Peyer's patch (tissue), 4 donors: ENCODE data around the gene ACTN4. TPM values are rescaled to one million over a fixed set of nuclear protein-coding genes. Genes with fewer than 3 reads are reported as not detected.
"Not testable (repeated sequence)": the region's sequence is repeated elsewhere in the genome, so short reads cannot be mapped to it uniquely, and the experiment has no call there.

Experiments used
- DNase-seq, 3 donors: peaks; one replicate each; pipeline ENCODE4 v3.0.0-alpha.2; 2017 to 2019
- H3K27ac ChIP-seq, 4 donors: fragments of 200-600 bp; sonication (generic); one replicate each; pipeline ENCODE4 v1.5.1; 2016 to 2019
- H3K27me3 ChIP-seq, 2 donors: fragments of 200-600 bp; sonication (generic); one replicate each; pipeline ENCODE4 v1.5.1; 2019
- H3K36me3 ChIP-seq, 3 donors: fragments of 200-600 bp; sonication (generic); one replicate each; pipeline ENCODE4 v1.5.1; 2016 to 2019
- H3K4me1 ChIP-seq, 4 donors: fragments of 200-600 bp; sonication (generic); one replicate each; pipeline ENCODE4 v1.5.1; 2016 to 2019
- H3K4me3 ChIP-seq, 4 donors: fragments of 200-600 bp; sonication (generic); 1 replicate in 3 of 4; 2 replicates in 1 of 4; pipeline ENCODE4 v1.5.1; 2016 to 2019; ENCODE audit warnings: mild to moderate bottlenecking in 1 of 4
- H3K9me3 ChIP-seq, 4 donors: fragments of 200-600 bp; sonication (generic); one replicate each; pipeline ENCODE4 v1.5.1; 2016 to 2019; ENCODE audit warnings: mild to moderate bottlenecking in 1 of 4
- POLR2A ChIP-seq, 2 donors: fragments of 450-650 bp; IDR thresholded peaks; one replicate each; pipeline ENCODE4 v1.5.1; 2017; ENCODE audit warnings: antibody characterized with exemption in 2 of 2, mild to moderate bottlenecking in 2 of 2, moderate library complexity in 2 of 2
- total RNA-seq, 4 donors: library from RNA; depleted of rRNA; stranded (reverse); fragments of >200 nt; gene quantifications; one replicate each; pipeline ENCODE4 v1.1.0, GENCODE V29; 2016
- TF ChIP-seq, protein P1 (sequence below), 6 experiments: fragments of 450-650 bp in 4 of 6; fragments of 200-600 bp in 2 of 6; sonication (generic) in 1 of 6; IDR thresholded peaks; one replicate each; pipeline ENCODE4 v1.5.1; 2017 to 2019; ENCODE audit warnings: antibody characterized with exemption in 6 of 6, mild to moderate bottlenecking in 3 of 6, moderate library complexity in 1 of 6

Gene ACTN4
- total RNA-seq: 1,000 to 10,000 TPM in 1 of 4 donors, 100 to 1,000 TPM in 3; 360 to 1,049 (median 814) TPM

DNA sequence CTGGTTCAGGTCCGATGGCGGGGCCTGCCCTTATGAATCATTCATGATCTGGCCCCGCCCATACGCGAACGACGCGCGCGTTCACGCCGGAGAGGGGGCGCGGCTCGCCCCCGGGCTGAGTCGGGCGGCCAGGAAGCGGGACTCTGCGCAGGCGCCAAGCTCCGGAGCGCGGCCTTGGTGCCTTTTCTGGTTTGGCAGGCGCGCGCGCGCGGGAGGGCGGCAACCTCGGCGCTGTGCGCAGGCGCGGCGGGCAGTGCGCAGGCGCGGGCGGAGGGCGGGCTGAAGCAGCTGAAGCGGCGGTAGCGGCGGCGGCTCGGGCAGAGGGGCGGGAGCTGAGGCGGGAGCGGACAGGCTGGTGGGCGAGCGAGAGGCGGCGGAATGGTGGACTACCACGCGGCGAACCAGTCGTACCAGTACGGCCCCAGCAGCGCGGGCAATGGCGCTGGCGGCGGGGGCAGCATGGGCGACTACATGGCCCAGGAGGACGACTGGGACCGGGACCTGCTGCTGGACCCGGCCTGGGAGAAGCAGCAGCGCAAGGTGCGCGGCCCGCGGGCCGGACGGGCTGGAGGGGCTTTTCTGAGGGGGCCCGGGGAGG is at the start of gene ACTN4:
ACTN4 (plus strand) TSS at position 282 of the 598 bp plus-strand sequence; CDS start at position 379, 97 bp downstream.
- peak; percentile 99 for TF ChIP-seq POLR2A (IDR thresholded peaks at IDR 0.05)
- TF ChIP-seq, protein P1, sequence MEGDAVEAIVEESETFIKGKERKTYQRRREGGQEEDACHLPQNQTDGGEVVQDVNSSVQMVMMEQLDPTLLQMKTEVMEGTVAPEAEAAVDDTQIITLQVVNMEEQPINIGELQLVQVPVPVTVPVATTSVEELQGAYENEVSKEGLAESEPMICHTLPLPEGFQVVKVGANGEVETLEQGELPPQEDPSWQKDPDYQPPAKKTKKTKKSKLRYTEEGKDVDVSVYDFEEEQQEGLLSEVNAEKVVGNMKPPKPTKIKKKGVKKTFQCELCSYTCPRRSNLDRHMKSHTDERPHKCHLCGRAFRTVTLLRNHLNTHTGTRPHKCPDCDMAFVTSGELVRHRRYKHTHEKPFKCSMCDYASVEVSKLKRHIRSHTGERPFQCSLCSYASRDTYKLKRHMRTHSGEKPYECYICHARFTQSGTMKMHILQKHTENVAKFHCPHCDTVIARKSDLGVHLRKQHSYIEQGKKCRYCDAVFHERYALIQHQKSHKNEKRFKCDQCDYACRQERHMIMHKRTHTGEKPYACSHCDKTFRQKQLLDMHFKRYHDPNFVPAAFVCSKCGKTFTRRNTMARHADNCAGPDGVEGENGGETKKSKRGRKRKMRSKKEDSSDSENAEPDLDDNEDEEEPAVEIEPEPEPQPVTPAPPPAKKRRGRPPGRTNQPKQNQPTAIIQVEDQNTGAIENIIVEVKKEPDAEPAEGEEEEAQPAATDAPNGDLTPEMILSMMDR (IDR thresholded peaks at IDR 0.05): peak in 1 of 6 experiments; percentile 11
- H3K4me1 ChIP-seq: peaks cover 4 to 45% (median 10%) of the 10 kb centered on the region in 4 donors
- H3K4me3 ChIP-seq: peak within 1 kb of the TSS; percentile 67 to 99 (median 88)
- H3K36me3 ChIP-seq: no peaks in the 10 kb centered on the region
- H3K9me3 ChIP-seq: no peaks in the 10 kb centered on the region
- DNase-seq: peak; percentile 98 to 100 (median 100)
- no peaks in the 10 kb centered on the region for H3K27me3 ChIP-seq
- H3K27ac ChIP-seq: peak within 1 kb of the TSS; percentile 91 to 95 (median 92)

DNA sequence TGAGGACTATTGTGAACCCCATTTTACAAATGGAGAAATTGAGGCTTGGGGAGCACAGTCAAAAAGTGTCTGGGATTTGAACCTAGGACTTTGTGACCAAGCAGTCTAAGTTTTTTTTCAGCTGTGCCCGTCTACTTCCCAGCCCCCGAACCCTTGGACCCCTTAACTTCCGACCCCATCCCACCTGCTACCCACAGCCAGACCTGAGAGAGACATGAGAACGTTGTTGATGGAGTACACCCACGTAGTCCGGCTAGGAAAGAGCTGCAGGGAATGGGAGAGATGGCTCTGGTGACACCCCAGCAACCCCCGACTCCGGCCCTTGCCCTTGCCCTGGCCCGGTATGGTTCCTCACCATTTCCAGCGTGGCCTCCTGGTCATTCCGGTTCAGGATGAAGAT is 47.7 kb upstream of the ACTN4 start:
- Histone ChIP-seq H3K9me3 (no peaks in the 10 kb centered on the region), H3K4me3 (no peak overlapping the region), H3K27ac (no peak overlapping the region), H3K36me3 (no peaks in the 10 kb centered on the region), H3K4me1 (peaks cover 0 to 4% (median 0%) of the 10 kb centered on the region in 4 donors), H3K27me3 (no peaks in the 10 kb centered on the region)
- DNase-seq: no peak
- no peak for TF ChIP-seq POLR2A (IDR thresholded peaks at IDR 0.05)
- TF ChIP-seq, protein P1 (IDR thresholded peaks at IDR 0.05): no peak

DNA sequence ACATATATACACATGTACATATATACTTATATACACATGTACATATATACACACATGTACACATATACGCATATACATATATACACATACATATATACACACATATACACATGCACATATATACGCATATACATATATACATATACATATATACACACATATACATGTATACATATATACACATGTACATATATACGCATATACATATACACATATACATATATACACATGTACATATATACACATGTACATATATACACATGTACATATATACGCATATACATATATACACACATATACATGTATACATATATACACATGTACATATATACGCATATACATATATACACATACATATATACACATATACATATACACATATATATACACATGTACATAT is 44.6 kb upstream of the ACTN4 start:
- H3K36me3 ChIP-seq, H3K4me3 ChIP-seq, H3K27me3 ChIP-seq, H3K4me1 ChIP-seq, DNase-seq, H3K9me3 ChIP-seq, H3K27ac ChIP-seq: not testable (repeated sequence)

DNA sequence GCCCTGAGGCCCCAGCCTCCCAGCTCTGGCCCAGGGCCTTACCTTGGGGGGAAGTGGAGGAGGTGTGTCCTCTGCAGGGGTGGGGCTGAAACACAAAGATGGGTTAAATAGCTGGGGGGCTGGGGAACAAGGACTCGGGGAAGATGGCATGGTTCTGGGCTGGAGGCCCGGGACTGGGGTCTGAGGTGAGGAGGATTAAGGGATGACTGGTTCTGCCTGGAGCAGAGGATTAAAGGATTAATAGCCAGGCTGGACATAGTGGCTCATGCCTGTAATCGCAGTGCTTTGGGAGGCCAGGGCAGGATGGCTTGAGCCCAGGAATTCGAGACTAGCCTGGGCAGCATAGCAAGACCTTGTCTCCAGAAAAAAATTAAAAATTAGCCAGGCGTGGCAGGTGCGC is 41.3 kb upstream of the ACTN4 start:
- DNase-seq: no peak
- H3K27ac ChIP-seq: no peak overlapping the region
- no peaks in the 10 kb centered on the region for H3K4me1 ChIP-seq
- H3K9me3 ChIP-seq: no peaks in the 10 kb centered on the region
- TF ChIP-seq POLR2A (IDR thresholded peaks at IDR 0.05): no peak
- TF ChIP-seq, protein P1 (IDR thresholded peaks at IDR 0.05): no peak
- no peak overlapping the region for H3K4me3 ChIP-seq
- H3K27me3 ChIP-seq: no peaks in the 10 kb centered on the region
- no peaks in the 10 kb centered on the region for H3K36me3 ChIP-seq

DNA sequence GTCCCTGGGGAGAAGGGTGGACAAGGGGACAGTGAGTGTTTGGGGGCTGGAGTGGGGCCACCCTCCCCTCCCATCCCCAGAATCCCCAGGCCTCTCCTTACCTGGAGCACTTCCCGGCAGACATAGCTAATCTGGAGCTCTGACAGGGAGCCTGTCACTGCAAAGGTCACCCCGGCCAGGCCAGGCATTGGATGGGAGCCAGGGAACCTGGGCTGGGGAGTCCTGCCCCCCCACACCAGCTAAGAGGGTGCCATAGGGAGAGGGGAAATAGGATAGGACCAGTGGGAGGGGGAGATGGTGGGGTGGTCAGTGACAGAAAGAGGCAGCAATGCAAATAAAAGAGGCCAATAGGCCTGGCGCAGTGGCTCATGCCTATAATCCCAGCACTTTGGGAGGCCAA is 33.2 kb upstream of the ACTN4 start:
- DNase-seq: no peak
- Histone ChIP-seq H3K27me3 (no peaks in the 10 kb centered on the region), H3K36me3 (no peaks in the 10 kb centered on the region), H3K4me1 (peaks cover 0 to 13% (median 0%) of the 10 kb centered on the region in 4 donors), H3K9me3 (no peaks in the 10 kb centered on the region), H3K4me3 (no peak overlapping the region), H3K27ac (no peak overlapping the region)
- TF ChIP-seq POLR2A (IDR thresholded peaks at IDR 0.05): no peak
- TF ChIP-seq, protein P1 (IDR thresholded peaks at IDR 0.05): no peak

DNA sequence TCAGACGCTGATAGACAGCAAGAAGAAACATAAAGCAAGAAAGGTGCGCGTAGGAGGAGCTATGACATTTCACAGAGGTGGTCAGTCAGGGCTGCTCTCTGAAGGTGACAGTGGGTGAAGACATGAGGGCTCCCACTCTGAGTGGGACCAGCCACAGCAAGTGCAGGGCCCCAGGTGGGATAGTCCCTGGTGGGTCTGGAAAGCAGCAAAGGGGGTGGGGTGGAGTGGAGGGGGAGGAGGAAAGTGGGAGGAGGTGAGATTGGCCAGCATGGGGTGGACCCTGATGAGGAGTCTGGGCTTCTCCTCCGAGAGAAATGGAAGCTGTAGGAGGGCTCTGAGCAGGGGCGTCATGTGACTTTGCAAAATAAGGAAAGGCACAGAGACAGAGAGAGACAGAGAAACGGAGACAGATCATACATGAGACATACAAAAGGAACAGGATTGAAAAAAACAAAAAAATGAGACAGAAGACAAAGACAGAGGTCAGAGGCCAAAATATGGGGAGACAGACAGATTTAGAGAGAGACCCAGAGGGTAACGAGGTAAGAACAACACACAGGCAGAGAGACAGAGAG is 32.4 kb upstream of the ACTN4 start:
- H3K36me3 ChIP-seq: peaks cover 0 to under 1% (median 0%) of the 10 kb centered on the region in 3 donors
- no peak for DNase-seq
- H3K27me3 ChIP-seq: no peaks in the 10 kb centered on the region
- peaks cover 0 to 18% (median 4%) of the 10 kb centered on the region in 4 donors for H3K4me1 ChIP-seq
- TF ChIP-seq, protein P1 (IDR thresholded peaks at IDR 0.05): no peak
- no peak for TF ChIP-seq POLR2A (IDR thresholded peaks at IDR 0.05)
- H3K9me3 ChIP-seq: no peaks in the 10 kb centered on the region
- no peak overlapping the region for H3K4me3 ChIP-seq
- H3K27ac ChIP-seq: no peak overlapping the region
